B cell (primary cell): Measurements from ENCODE around the gene MTHFR. TPM values are rescaled to one million over a fixed set of nuclear protein-coding genes. Genes with fewer than 3 reads are reported as not detected.

Experiments
- ATAC-seq: fragments of 200-7000 bp; cut with Tn5 transposase; one replicate; pipeline ENCODE4 v1.10.0; 2021; ENCODE audit warnings: low read depth, mild to moderate bottlenecking, moderate number of reproducible peaks, moderate library complexity
- CTCF ChIA-PET: fragments of 350-600 bp; sonication (Branson Sonifier 250); formaldehyde crosslinking; loops from one replicate; lab custom pipeline; 2021; ENCODE audit warnings: antibody characterized with exemption, inconsistent platforms; lab: Charles Lee
- POLR2A ChIA-PET: fragments of 350-600 bp; sonication (Branson Sonifier 250); formaldehyde crosslinking; loops from one replicate; lab custom pipeline; 2021; ENCODE audit warnings: antibody characterized with exemption; lab: Charles Lee
- DNase-seq: peaks from one replicate; pipeline ENCODE4 v3.0.0; 2013
- H2AFZ ChIP-seq: 2 replicates; pipeline ENCODE4 v1.6.1; 2012; ENCODE audit warnings: mild to moderate bottlenecking, low read depth, low read length; ENCODE audit not compliant: insufficient read depth, poor library complexity, severe bottlenecking
- H3K27ac ChIP-seq, 2 donors: 1 replicate in 1 of 2; 2 replicates in 1 of 2; pipeline ENCODE4 v1.5.1; 2012 to 2013; ENCODE audit warnings: low read length in 2 of 2, mild to moderate bottlenecking in 2 of 2, moderate library complexity in 1 of 2
- H3K27me3 ChIP-seq, 4 experiments: fragments of 200-600 bp in 1 of 4; sonication (generic) in 1 of 4; replicated peaks in 1 of 4; 1 replicate in 2 of 4; 2 replicates in 2 of 4; pipeline versions ENCODE4 v1.6.1 to v1.7.0; 2013 to 2016; ENCODE audit warnings: low read length in 3 of 4, mild to moderate bottlenecking in 2 of 4, mixed read lengths in 1 of 4, moderate library complexity in 1 of 4; ENCODE audit not compliant: insufficient read depth in 4 of 4, control insufficient read depth in 3 of 4; ENCODE audit errors: control extremely low read depth in 1 of 4
- H3K36me3 ChIP-seq, 2 experiments: replicated peaks in 1 of 2; 1 replicate in 1 of 2; 2 replicates in 1 of 2; pipeline versions ENCODE4 v1.6.1 to v1.7.1; 2013; ENCODE audit warnings: low read length in 1 of 2; ENCODE audit not compliant: insufficient read depth in 2 of 2, control insufficient read depth in 1 of 2; ENCODE audit errors: control extremely low read depth in 1 of 2, extremely low read depth in 1 of 2
- H3K4me1 ChIP-seq, 2 donors: fragments of 200-600 bp in 1 of 2; sonication (generic) in 1 of 2; 1 replicate in 1 of 2; 2 replicates in 1 of 2; pipeline versions ENCODE4 v1.5.1 to v1.6.1; 2013 to 2017; ENCODE audit warnings: low read length in 2 of 2; ENCODE audit not compliant: control insufficient read depth in 2 of 2, insufficient read depth in 2 of 2
- H3K4me2 ChIP-seq: replicated peaks from 2 replicates; pipeline ENCODE3; 2012; ENCODE audit warnings: mild to moderate bottlenecking, low read depth, low read length; ENCODE audit not compliant: poor library complexity, severe bottlenecking
- H3K4me3 ChIP-seq, 5 experiments: fragments of 200-600 bp in 1 of 5; sonication (generic) in 1 of 5; 1 replicate in 3 of 5; 2 replicates in 2 of 5; pipeline versions ENCODE4 v1.5.1 to v1.7.0; 2011 to 2016; ENCODE audit warnings: low read length in 4 of 5, mild to moderate bottlenecking in 4 of 5, low read depth in 2 of 5, control low read depth in 1 of 5, moderate library complexity in 1 of 5; ENCODE audit not compliant: insufficient read depth in 1 of 5; ENCODE audit errors: control extremely low read depth in 1 of 5, extremely low read depth in 1 of 5
- H3K79me2 ChIP-seq: fragments of 200-600 bp; sonication (generic); one replicate; pipeline ENCODE4 v1.6.0; 2016; ENCODE audit warnings: low read length; ENCODE audit not compliant: control insufficient read depth, insufficient read depth
- H3K9ac ChIP-seq: fragments of 200-600 bp; sonication (generic); 2 replicates; pipeline ENCODE4 v1.6.1; 2017; ENCODE audit warnings: mild to moderate bottlenecking, low read length, moderate library complexity
- H3K9me3 ChIP-seq, 3 donors: one replicate each; pipeline versions ENCODE4 v1.6.1 to v1.7.1; 2013; ENCODE audit warnings: low read length in 2 of 3; ENCODE audit not compliant: control insufficient read depth in 2 of 3, insufficient read depth in 1 of 3; ENCODE audit errors: control extremely low read depth in 1 of 3
- H4K20me1 ChIP-seq: 2 replicates; pipeline ENCODE4 v1.6.0; 2012; ENCODE audit warnings: mild to moderate bottlenecking, low read length; ENCODE audit not compliant: insufficient read depth, control insufficient read depth, poor library complexity, severe bottlenecking
- H3K27ac Mint-ChIP-seq: one replicate; pipeline ENCODE4 v1.8.0; 2021; ENCODE audit warnings: mixed read lengths
- H3K27me3 Mint-ChIP-seq: one replicate; pipeline ENCODE4 v1.8.0; 2021; ENCODE audit warnings: mixed read lengths
- H3K4me1 Mint-ChIP-seq: one replicate; pipeline ENCODE4 v1.8.0; 2021; ENCODE audit warnings: mixed read lengths
- H3K4me3 Mint-ChIP-seq: one replicate; pipeline ENCODE4 v1.8.0; 2021; ENCODE audit warnings: mixed read lengths
- H3K9me3 Mint-ChIP-seq: one replicate; pipeline ENCODE4 v1.8.0; 2022; ENCODE audit warnings: mixed read lengths; ENCODE audit not compliant: insufficient read depth
- EZH2 ChIP-seq: IDR thresholded peaks from 2 replicates; pipeline ENCODE4 v1.6.1; 2012; ENCODE audit warnings: borderline replicate concordance, low read depth, mild to moderate bottlenecking, moderate library complexity, low read length; ENCODE audit not compliant: insufficient read depth, poor library complexity, severe bottlenecking
- WGBS: methylation state at CpG from one replicate; pipeline ENCODE4 v1.1.5; 2013; ENCODE audit warnings: missing lambda C conversion rate; ENCODE audit not compliant: insufficient coverage; 5-methylcytosine and 5-hydroxymethylcytosine counted together
- intact Hi-C: fragments of 100-400 bp; cut with micrococcal nuclease; formaldehyde crosslinking; loops from one replicate; pipeline ENCODE4 v1.10.0; 2022
- polyA plus RNA-seq: library from polyadenylated mRNA; depleted of rRNA; stranded (reverse); fragments of >200 nt; gene quantifications from 2 replicates; pipeline ENCODE4 v1.2.3, GENCODE V29; 2012
- total RNA-seq, 2 donors: library from RNA; stranded (reverse); fragments of 120-200 nt in 1 of 2; gene quantifications; 1 replicate in 1 of 2; 2 replicates in 1 of 2; pipeline versions ENCODE4 v1.2.3 to v1.2.4, GENCODE V29; 2013 to 2022
- TF ChIP-seq, protein P1 (sequence below): fragments of 200-600 bp; IDR thresholded peaks from one replicate; pipeline ENCODE4 v1.8.0; 2022; ENCODE audit warnings: antibody characterized with exemption, mild to moderate bottlenecking

Gene MTHFR
- total and polyA plus RNA-seq, 2 donors (not counting 1 experiment from before 2014, with no cell fraction given): 35.8 to 114 TPM

- WGBS: 90% methylated on average over 2 of the region's 4 CpGs
- H3K27me3 ChIP-seq: no peaks in the 10 kb centered on the region
- H3K4me2 ChIP-seq: no peak overlapping the region
- ATAC-seq (no peak), DNase-seq (no peak)
- Mint-ChIP-seq H3K4me3 (no peak overlapping the region), H3K9me3 (no peaks in the 10 kb centered on the region), H3K27ac (no peak overlapping the region), H3K4me1 (peaks cover 3% of the 10 kb centered on the region), H3K27me3 (no peaks in the 10 kb centered on the region)
- POLR2A ChIA-PET: no interaction called here
- no peak overlapping the region for H2AFZ ChIP-seq
- H3K27ac ChIP-seq: no peak overlapping the region
- CTCF ChIA-PET: interaction anchor here (1.2 kb wide), 1 partner anchor 46 kb away, joined by 3 read pairs; no protein-coding TSS in a partner anchor
- no peaks in the 10 kb centered on the region for H3K9me3 ChIP-seq
- H3K9ac ChIP-seq: no peak overlapping the region
- H4K20me1 ChIP-seq: no peaks in the 10 kb centered on the region
- no peak overlapping the region for H3K4me3 ChIP-seq
- intact Hi-C loops: no loop called here
- no peaks in the 10 kb centered on the region for H3K36me3 ChIP-seq
- H3K79me2 ChIP-seq: no peaks in the 10 kb centered on the region
- H3K4me1 ChIP-seq: no peaks in the 10 kb centered on the region
- TF ChIP-seq, protein P1, sequence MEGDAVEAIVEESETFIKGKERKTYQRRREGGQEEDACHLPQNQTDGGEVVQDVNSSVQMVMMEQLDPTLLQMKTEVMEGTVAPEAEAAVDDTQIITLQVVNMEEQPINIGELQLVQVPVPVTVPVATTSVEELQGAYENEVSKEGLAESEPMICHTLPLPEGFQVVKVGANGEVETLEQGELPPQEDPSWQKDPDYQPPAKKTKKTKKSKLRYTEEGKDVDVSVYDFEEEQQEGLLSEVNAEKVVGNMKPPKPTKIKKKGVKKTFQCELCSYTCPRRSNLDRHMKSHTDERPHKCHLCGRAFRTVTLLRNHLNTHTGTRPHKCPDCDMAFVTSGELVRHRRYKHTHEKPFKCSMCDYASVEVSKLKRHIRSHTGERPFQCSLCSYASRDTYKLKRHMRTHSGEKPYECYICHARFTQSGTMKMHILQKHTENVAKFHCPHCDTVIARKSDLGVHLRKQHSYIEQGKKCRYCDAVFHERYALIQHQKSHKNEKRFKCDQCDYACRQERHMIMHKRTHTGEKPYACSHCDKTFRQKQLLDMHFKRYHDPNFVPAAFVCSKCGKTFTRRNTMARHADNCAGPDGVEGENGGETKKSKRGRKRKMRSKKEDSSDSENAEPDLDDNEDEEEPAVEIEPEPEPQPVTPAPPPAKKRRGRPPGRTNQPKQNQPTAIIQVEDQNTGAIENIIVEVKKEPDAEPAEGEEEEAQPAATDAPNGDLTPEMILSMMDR: no peak
- no peak for TF ChIP-seq EZH2
These were observed 36.9 kb downstream of the MTHFR start for GRCh38 chr1:11768821-11769220.

- POLR2A ChIA-PET: no interaction called here
- Mint-ChIP-seq H3K4me3 (no peak overlapping the region), H3K27me3 (no peaks in the 10 kb centered on the region), H3K27ac (no peak overlapping the region), H3K9me3 (no peaks in the 10 kb centered on the region), H3K4me1 (peaks cover 3% of the 10 kb centered on the region)
- no peak overlapping the region for H3K9ac ChIP-seq
- no peaks in the 10 kb centered on the region for H3K4me1 ChIP-seq
- H3K27me3 ChIP-seq: peaks cover 0 to 3% (median 0%) of the 10 kb centered on the region in 4 experiments
- H3K27ac ChIP-seq: no peak overlapping the region
- no peak overlapping the region for H2AFZ ChIP-seq
- TF ChIP-seq, protein P1: no peak
- TF ChIP-seq EZH2: no peak
- no peak overlapping the region for H3K4me3 ChIP-seq
- H3K4me2 ChIP-seq: no peak overlapping the region
- CTCF ChIA-PET: no interaction called here
- H3K36me3 ChIP-seq: no peaks in the 10 kb centered on the region
- DNase-seq (no peak), ATAC-seq (no peak)
- H4K20me1 ChIP-seq: no peaks in the 10 kb centered on the region
- intact Hi-C loops: no loop called here
- 85% methylated on average over 14 of the region's 16 CpGs for WGBS
- no peaks in the 10 kb centered on the region for H3K9me3 ChIP-seq
- H3K79me2 ChIP-seq: no peaks in the 10 kb centered on the region
These were observed 37.7 kb downstream of the MTHFR start for GRCh38 chr1:11767922-11768704.
